BLaER1 (cell line): ENCODE data around the gene OR13C2.
"Not testable (repeated sequence)": the region's sequence is repeated elsewhere in the genome, so short reads cannot be mapped to it uniquely, and the experiment has no call there.

ENCODE experiments used
- H3K27ac ChIP-seq: shearing (Covaris generic); formaldehyde crosslinking; 2 replicates; pipeline ENCODE4 v1.8.1; 2022
- H3K27me3 ChIP-seq: shearing (Covaris generic); formaldehyde crosslinking; 2 replicates; pipeline ENCODE4 v1.8.1; 2022
- H3K36me3 ChIP-seq: shearing (Covaris generic); formaldehyde crosslinking; 2 replicates; pipeline ENCODE4 v1.8.1; 2022
- H3K4me1 ChIP-seq: shearing (Covaris generic); formaldehyde crosslinking; 2 replicates; pipeline ENCODE4 v1.8.1; 2022
- H3K4me2 ChIP-seq: shearing (Covaris generic); formaldehyde crosslinking; 2 replicates; pipeline ENCODE4 v1.8.1; 2022
- H3K4me3 ChIP-seq: shearing (Covaris generic); formaldehyde crosslinking; 2 replicates; pipeline ENCODE4 v1.8.1; 2022
- H3K9ac ChIP-seq: shearing (Covaris generic); formaldehyde crosslinking; 2 replicates; pipeline ENCODE4 v1.8.1; 2022
- H3K9me3 ChIP-seq: shearing (Covaris generic); formaldehyde crosslinking; 2 replicates; pipeline ENCODE4 v1.8.1; 2022
- H4K20me1 ChIP-seq: shearing (Covaris generic); formaldehyde crosslinking; 2 replicates; pipeline ENCODE4 v1.8.1; 2022
- Cebpa-rat ChIP-seq: shearing (Covaris generic); IDR thresholded peaks from 2 replicates; pipeline ENCODE4 v1.8.1; 2022

The OR13C2 gene

GRCh38 chr9:104605527-104605926 lies at the start of gene OR13C2:
TSS of gene OR13C2 (minus strand) at chr9:104605627. CDS start at chr9:104605627, 0 bp downstream.
- H3K27me3 ChIP-seq, H3K4me3 ChIP-seq, H4K20me1 ChIP-seq, H3K27ac ChIP-seq, H3K9ac ChIP-seq, H3K36me3 ChIP-seq, H3K4me2 ChIP-seq, H3K4me1 ChIP-seq, H3K9me3 ChIP-seq: not testable (repeated sequence)

GRCh38 chr9:104635456-104635855 lies 30.0 kb upstream of the OR13C2 start:
- Histone ChIP-seq H3K36me3 (no peaks in the 10 kb centered on the region), H3K27me3 (no peaks in the 10 kb centered on the region), H3K27ac (no peak overlapping the region), H4K20me1 (no peaks in the 10 kb centered on the region), H3K4me2 (no peak overlapping the region), H3K9ac (no peak overlapping the region), H3K4me1 (0 out of 2 replicates have a peak, but pooled peaks cover 3% of the 10 kb centered on the region), H3K4me3 (no peak overlapping the region), H3K9me3 (peaks cover 31% of the 10 kb centered on the region)
- no peak for TF ChIP-seq Cebpa-rat

GRCh38 chr9:104633976-104634520 lies 28.6 kb upstream of the OR13C2 start:
- no peaks in the 10 kb centered on the region for H4K20me1 ChIP-seq
- H3K9ac ChIP-seq: no peak overlapping the region
- no peaks in the 10 kb centered on the region for H3K27me3 ChIP-seq
- no peak overlapping the region for H3K4me2 ChIP-seq
- no peaks in the 10 kb centered on the region for H3K36me3 ChIP-seq
- H3K4me1 ChIP-seq: 0 out of 2 replicates have a peak, but pooled peaks cover 3% of the 10 kb centered on the region
- peaks cover 23% of the 10 kb centered on the region for H3K9me3 ChIP-seq
- TF ChIP-seq Cebpa-rat: no peak
- H3K27ac ChIP-seq: no peak overlapping the region
- H3K4me3 ChIP-seq: no peak overlapping the region

GRCh38 chr9:104625964-104626363 lies 20.5 kb upstream of the OR13C2 start:
- H3K9ac ChIP-seq, H3K9me3 ChIP-seq, H3K27me3 ChIP-seq, H3K4me1 ChIP-seq, H3K4me3 ChIP-seq, H3K36me3 ChIP-seq, H3K4me2 ChIP-seq, H4K20me1 ChIP-seq, H3K27ac ChIP-seq: not testable (repeated sequence)

GRCh38 chr9:104618104-104618503 lies 12.7 kb upstream of the OR13C2 start, which contains the start of gene OR13C9:
TSS of gene OR13C9 (minus strand) at chr9:104618204. CDS start at chr9:104618204, 0 bp downstream.
- no peaks in the 10 kb centered on the region for H3K27me3 ChIP-seq

GRCh38 chr9:104617418-104617817 lies 12.0 kb upstream of the OR13C2 start:
- no peak for TF ChIP-seq Cebpa-rat
- H3K9me3 ChIP-seq: no peaks in the 10 kb centered on the region
- no peaks in the 10 kb centered on the region for H3K4me1 ChIP-seq
- no peaks in the 10 kb centered on the region for H3K27me3 ChIP-seq
- no peaks in the 10 kb centered on the region for H3K36me3 ChIP-seq
- H3K9ac ChIP-seq: no peak overlapping the region
- no peak overlapping the region for H3K4me2 ChIP-seq
- H3K27ac ChIP-seq: no peak overlapping the region
- H4K20me1 ChIP-seq: no peaks in the 10 kb centered on the region
- H3K4me3 ChIP-seq: no peak overlapping the region

More at GRCh38 chr9:104618104-104618503, 12.7 kb upstream of the OR13C2 start, which contains the start of gene OR13C9:
- Histone ChIP-seq H3K9ac (no peak within 1 kb of the TSS), H3K27ac (no peak within 1 kb of the TSS), H3K9me3 (no peaks in the 10 kb centered on the region), H3K4me2 (no peak within 1 kb of the TSS), H3K4me1 (no peaks in the 10 kb centered on the region), H4K20me1 (no peaks in the 10 kb centered on the region), H3K4me3 (no peak within 1 kb of the TSS), H3K36me3 (no peaks in the 10 kb centered on the region)
- TF ChIP-seq Cebpa-rat: no peak

- Histone ChIP-seq H3K36me3 (no peaks in the 10 kb centered on the region), H3K27me3 (no peaks in the 10 kb centered on the region), H3K9me3 (no peaks in the 10 kb centered on the region), H3K4me1 (no peaks in the 10 kb centered on the region), H4K20me1 (no peaks in the 10 kb centered on the region), H3K4me2 (no peak overlapping the region), H3K27ac (no peak overlapping the region), H3K9ac (no peak overlapping the region), H3K4me3 (no peak overlapping the region)
- no peak for TF ChIP-seq Cebpa-rat
These were observed 5.8 kb upstream of the OR13C2 start for GRCh38 chr9:104611213-104611612.

- Histone ChIP-seq H3K4me2 (no peak overlapping the region), H3K4me3 (no peak overlapping the region), H3K9ac (no peak overlapping the region), H3K27ac (no peak overlapping the region), H3K9me3 (no peaks in the 10 kb centered on the region), H3K4me1 (no peaks in the 10 kb centered on the region), H3K36me3 (no peaks in the 10 kb centered on the region), H4K20me1 (no peaks in the 10 kb centered on the region), H3K27me3 (no peaks in the 10 kb centered on the region)
- TF ChIP-seq Cebpa-rat: no peak
These were observed 2.9 kb upstream of the OR13C2 start for GRCh38 chr9:104608336-104608735.

- Histone ChIP-seq H3K4me3 (no peak overlapping the region), H3K4me2 (no peak overlapping the region), H3K4me1 (no peaks in the 10 kb centered on the region), H3K9ac (no peak overlapping the region), H3K36me3 (no peaks in the 10 kb centered on the region), H4K20me1 (no peaks in the 10 kb centered on the region), H3K27ac (no peak overlapping the region), H3K27me3 (no peaks in the 10 kb centered on the region), H3K9me3 (no peaks in the 10 kb centered on the region)
- no peak for TF ChIP-seq Cebpa-rat
These were observed 725 bp upstream of the OR13C2 start for GRCh38 chr9:104606152-104606551.

- Histone ChIP-seq H3K27ac (no peak overlapping the region), H3K4me1 (no peaks in the 10 kb centered on the region), H3K4me3 (no peak overlapping the region), H3K9ac (no peak overlapping the region), H3K36me3 (no peaks in the 10 kb centered on the region), H3K4me2 (no peak overlapping the region), H4K20me1 (no peaks in the 10 kb centered on the region), H3K27me3 (no peaks in the 10 kb centered on the region), H3K9me3 (no peaks in the 10 kb centered on the region)
- no peak for TF ChIP-seq Cebpa-rat
These were observed 626 bp downstream of the OR13C2 start for GRCh38 chr9:104604801-104605200.

- not testable (repeated sequence) for H3K4me3 ChIP-seq, H3K4me2 ChIP-seq, H3K27me3 ChIP-seq, H4K20me1 ChIP-seq, H3K27ac ChIP-seq, H3K9ac ChIP-seq, H3K4me1 ChIP-seq, H3K36me3 ChIP-seq, H3K9me3 ChIP-seq
These were observed 6.1 kb downstream of the OR13C2 start, which contains the start of gene OR13C5 for GRCh38 chr9:104599313-104599712. TSS of gene OR13C5 (minus strand) at chr9:104599413. CDS start at chr9:104599413, 0 bp downstream.

GRCh38 chr9:104598749-104599148 lies 6.7 kb downstream of the OR13C2 start:
- not testable (repeated sequence) for H3K4me3 ChIP-seq, H3K4me1 ChIP-seq, H3K36me3 ChIP-seq, H3K9me3 ChIP-seq, H3K27me3 ChIP-seq, H3K27ac ChIP-seq, H4K20me1 ChIP-seq, H3K9ac ChIP-seq, H3K4me2 ChIP-seq
